GM19438 (cell line): ENCODE results near the gene PADI1.

Experiments
- ATAC-seq: cut with Tn5 transposase; IDR thresholded peaks from one replicate; pipeline ENCODE4 v1.9.1; 2021; ENCODE audit warnings: low read depth; ENCODE audit not compliant: unreplicated experiment

Gene PADI1

DNA sequence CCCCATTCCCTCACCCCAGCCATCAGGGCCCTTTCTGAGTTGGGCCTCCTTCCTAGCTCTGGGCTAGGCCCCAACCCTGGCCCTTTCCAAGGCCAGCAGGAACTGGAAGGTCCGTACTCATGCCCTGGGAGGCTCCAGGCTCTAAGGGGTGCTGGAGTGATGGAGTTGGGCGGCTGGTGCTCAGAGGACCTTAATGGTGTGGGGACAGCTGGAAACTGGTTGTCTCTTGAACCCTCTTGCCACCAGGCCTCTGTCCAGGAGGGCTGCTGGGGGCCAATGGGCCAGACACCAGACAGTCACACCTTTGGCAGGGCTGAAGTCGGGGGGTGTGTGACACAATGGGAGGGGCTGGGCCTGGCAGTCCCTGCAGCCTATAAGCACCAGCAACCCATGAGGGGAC lies 9.2 kb upstream of the PADI1 start:
- ATAC-seq: no peak

GRCh38 chr1:17196496-17197185 lies 8.3 kb upstream of the PADI1 start:
- ATAC-seq: no peak

DNA sequence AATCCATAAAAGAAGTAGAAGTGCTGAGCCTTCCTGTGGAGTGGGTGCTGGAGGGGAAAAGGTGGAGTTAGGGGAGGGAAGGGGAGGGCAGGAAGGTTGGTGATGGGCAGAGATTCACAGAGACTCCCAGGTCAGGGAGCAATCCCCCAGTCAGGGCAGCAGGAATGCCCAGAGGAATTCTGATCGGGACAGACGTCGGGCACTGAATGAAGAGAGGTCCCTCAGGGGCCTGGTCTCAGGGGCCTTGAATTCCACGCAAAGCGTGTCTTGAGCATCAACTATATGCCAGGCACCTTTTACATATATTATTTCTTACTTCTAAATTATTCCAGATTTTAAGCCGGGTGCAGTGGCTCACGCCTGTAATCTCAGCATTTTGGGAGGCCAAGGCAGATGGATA lies 7.2 kb upstream of the PADI1 start:
- ATAC-seq: no peak

GRCh38 chr1:17198476-17199258 lies 6.3 kb upstream of the PADI1 start:
- ATAC-seq: no peak

DNA sequence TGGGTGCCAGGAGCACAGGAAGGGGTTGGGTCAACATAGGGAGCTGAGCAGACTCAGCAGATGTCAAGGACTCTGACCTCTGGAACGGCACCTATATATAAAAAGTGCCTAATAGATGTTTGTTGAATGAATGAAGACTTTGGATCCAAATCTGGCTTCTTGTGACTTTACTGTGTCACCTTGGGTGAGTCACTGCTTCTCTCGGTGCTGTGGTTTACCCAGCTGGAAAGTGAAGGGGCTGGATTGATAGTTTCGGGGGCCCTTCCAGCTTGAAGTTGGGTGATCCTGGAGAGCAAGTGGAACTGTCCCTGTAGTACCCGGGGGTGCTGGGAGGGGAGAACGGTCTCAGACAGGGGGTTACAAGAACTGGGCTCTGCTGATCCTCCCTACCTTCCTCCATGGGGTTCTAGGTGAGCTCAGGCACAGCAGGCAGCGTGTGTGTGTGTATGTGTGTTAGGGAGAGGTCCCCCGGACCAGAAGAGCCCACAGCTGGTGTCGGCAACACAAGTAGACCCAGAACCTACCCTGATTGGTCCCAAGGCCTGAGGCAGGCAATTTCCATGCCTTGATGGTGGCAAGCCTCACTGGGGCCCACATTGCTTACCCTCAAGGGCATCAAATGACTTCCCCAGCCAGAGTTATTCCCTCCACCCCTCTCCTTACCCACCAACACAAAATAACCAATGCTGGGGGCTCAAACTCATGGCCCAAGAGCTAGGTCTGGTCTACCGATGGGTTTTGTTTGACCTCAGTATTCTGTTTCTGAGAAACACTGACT lies 5.5 kb upstream of the PADI1 start:
- no peak for ATAC-seq

DNA sequence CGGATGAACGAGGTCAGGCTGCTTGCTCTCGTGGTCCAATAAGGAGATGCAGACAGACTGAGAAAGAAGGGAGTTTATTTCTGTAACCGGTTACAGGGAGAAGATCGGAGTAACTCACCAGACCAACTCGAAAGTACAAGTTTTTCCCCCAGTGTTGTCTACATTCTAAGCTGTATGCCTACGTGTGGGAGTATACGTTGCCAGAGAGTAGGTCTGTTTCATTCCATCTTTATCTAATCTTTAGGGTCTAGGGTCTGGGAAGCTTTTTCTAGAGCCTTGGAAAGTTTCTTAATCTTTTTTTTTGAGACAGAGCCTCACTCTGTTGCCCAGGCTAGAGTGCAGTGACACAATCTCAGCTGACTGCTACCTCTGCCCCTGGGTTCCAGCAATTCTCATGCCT lies 4.7 kb upstream of the PADI1 start:
- no peak for ATAC-seq

DNA sequence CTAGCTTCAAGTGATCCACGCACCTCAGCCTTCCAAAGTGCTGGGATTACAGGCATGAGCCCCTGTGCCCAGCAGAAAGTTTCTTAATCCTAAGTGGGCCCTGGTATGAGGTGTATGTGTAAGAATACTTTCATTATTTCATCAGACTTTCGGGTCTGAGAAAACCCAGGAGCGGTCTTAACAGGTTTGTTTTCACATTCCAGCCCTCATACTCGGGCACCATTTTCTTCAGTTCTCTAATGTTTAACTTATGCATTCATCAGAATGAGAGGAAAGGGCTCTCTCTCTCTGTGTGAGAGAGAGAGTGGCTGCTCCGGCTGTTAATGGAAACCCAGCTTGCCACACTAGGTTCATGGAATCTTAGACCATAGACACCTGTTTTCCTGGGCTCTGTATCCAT lies 4.2 kb upstream of the PADI1 start:
- no peak for ATAC-seq

GRCh38 chr1:17201201-17202021 lies 3.5 kb upstream of the PADI1 start:
- no peak for ATAC-seq

- ATAC-seq: no peak
Observed at GRCh38 chr1:17205652-17206051, 724 bp downstream of the PADI1 start.

- no peak for ATAC-seq
Observed at GRCh38 chr1:17206196-17206595, 1.3 kb downstream of the PADI1 start.

DNA sequence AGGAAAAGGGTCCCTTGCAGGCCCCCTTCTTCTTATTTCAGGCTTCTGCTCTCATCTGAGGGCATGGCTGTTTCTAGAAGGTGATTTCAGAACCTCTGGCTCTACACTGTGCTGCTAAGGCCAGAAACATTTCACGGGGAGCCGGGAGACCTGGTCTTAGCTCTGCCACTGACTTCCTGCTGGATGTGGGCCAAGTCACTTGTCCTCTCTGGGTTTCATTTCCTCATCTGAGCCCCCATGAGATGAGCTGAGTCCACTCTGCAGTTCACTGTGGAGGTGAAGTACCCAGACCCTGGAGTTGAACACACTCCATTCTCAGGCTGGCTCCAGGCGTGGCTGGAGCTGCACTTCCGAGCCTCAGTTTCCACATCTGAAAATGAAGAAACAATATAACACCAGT lies 2.1 kb downstream of the PADI1 start:
- peak; percentile 83 for ATAC-seq

DNA sequence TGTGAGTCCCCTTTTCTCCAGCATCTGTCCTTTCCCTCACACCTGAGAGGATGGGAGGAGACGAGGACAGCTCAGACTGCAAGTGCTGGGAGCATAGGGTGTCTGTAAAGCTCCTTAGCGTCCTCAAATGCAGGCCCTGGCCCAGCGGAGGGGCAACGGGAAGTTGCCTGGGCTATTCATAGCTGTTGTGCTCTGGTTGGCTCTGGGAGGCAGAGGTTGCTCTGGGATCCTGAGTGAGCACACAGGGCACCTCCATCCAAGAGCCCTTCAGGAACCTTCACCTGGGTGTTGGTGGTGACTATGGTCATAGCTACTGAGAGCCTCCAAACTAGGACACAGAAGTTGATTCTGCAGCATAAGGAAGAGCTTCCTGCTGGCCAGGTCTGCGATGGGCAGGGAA lies 2.6 kb downstream of the PADI1 start:
- no peak for ATAC-seq

DNA sequence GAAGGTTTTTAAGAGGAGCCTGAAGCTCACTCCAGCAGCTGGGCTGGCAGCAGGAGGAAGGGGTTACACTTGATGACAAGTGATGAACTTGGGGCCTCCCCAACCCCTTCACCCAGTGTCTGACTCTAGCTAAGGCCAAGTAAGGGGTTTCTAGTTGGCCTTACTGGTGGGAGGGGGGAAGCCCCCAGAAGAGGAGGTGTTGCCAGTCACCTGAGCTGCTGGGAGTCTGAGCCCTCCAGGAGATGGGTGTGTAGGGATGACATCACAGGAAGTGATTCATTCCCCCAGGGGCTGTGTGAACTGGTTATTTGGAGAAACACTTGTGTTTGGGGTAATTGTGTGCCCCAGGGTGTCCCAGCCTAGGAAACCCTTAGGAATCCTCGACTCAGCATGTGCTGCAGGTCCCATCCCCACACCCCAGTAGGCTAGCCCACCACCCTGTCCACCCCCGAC lies 3.1 kb downstream of the PADI1 start:
- ATAC-seq: no peak

DNA sequence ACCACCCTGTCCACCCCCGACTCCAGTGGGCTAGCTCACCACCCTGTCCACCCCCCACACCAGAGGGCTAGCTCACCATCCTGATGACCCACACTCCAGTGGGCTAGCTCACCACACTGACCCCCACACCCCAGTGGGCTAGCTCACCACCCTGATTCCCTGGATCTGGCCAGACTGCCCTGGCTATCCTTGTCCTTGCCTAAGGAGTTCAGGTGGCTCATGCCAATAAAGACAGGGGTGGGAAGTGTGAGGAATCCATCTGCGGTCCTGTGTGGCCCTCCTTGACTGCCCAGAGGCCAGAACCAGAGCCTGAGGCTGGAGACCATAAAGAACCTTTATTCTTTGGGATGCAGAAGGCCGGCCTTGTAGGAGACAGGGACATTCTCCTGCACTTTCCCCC lies 3.6 kb downstream of the PADI1 start:
- no peak for ATAC-seq

GRCh38 chr1:17209430-17209829 lies 4.5 kb downstream of the PADI1 start:
- ATAC-seq: no peak

DNA sequence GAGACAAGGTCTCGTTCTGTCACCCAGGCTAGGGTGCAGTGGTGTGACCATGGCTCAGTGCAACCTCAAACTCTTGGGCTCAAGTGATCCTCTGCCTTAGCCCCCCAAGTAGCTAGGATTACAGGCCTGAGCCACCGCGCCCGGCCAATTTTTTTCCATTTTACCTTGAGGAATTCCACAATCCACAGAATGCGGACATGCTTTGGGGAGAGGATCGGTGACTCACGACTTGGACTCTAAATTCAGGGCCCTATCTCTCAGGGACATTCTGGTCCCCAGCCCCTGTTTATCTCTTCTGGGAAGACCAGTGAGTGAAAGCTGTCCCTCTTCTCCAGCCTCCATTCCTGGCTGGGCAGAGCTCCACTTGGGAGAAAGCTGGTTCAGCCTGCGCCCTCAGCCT lies 5.2 kb downstream of the PADI1 start:
- ATAC-seq: no peak

GRCh38 chr1:17211377-17211776 lies 6.4 kb downstream of the PADI1 start:
- no peak for ATAC-seq

- ATAC-seq: no peak
Observed at GRCh38 chr1:17212009-17212408, 7.1 kb downstream of the PADI1 start.

DNA sequence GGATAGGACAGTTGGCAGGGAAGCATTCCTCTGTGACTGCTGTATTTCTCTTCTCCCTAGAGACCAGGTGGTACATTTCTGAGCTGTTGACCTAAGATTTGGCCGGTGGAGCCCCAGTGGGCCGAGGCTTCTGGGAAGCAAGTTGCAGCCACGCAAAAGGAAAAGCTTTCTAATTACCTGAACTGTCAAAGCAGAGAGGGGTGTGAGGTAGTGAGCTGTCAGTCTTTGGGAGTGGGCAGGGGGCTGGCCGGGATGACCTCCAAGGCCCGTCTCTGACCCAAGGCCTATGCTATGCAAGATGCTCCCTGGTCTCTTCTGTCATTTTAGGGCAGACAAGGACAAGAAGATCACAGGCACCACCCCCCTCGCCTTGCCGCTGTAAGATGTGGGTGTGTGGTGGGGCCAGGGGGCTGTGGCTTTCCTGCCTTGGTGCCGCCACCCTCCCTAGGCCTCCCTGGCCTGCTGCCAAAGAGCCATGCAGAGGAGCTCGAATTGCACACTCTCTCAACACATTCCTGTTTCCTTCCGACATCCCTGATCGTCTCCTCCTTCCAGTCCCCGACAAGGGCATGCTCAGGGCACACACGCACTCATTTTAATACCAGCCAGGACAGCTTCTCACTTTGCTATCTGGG lies 7.7 kb downstream of the PADI1 start:
- no peak for ATAC-seq

GRCh38 chr1:17213148-17213781 lies 8.3 kb downstream of the PADI1 start:
- ATAC-seq: no peak
